ENCODE measurements around the gene CDAN1. TPM values are rescaled to one million over a fixed set of nuclear protein-coding genes. Genes with fewer than 3 reads are reported as not detected.

Gene CDAN1
- total RNA-seq, 2 donors from 2014 or later, result 3.5 to 6.1 TPM

- H3K9me3 ChIP-seq, result peaks cover 0 to 4% of the 10 kb centered on the region in 2 donors
- H3K27me3 ChIP-seq, result no peaks in the 10 kb centered on the region
- peaks cover 26% of the 10 kb centered on the region for H3K36me3 ChIP-seq
- no peaks in the 10 kb centered on the region for H3K4me1 ChIP-seq
- H3K4me3 ChIP-seq, result no peak overlapping the region
- no peak for TF ChIP-seq CTCF (IDR thresholded peaks at IDR 0.05)
- no peak for DNase-seq (ENCODE audit: low spot score)
- no peak overlapping the region for H3K27ac ChIP-seq
Measured at GRCh38 chr15:42750306-42750705, 13.4 kb upstream of the CDAN1 start.

GRCh38 chr15:42749266-42749665 is 12.3 kb upstream of the CDAN1 start:
- Histone ChIP-seq H3K9me3 (peaks cover 0 to 4% of the 10 kb centered on the region in 2 donors), H3K27ac (no peak overlapping the region), H3K36me3 (peaks cover 27% of the 10 kb centered on the region), H3K27me3 (no peaks in the 10 kb centered on the region), H3K4me1 (no peaks in the 10 kb centered on the region), H3K4me3 (no peak overlapping the region)
- DNase-seq (ENCODE audit: low spot score), result no peak
- TF ChIP-seq CTCF (IDR thresholded peaks at IDR 0.05), result no peak

GRCh38 chr15:42744195-42744594 is 7.3 kb upstream of the CDAN1 start:
- Histone ChIP-seq H3K9me3 (no peaks in the 10 kb centered on the region), H3K4me3 (no peak overlapping the region), H3K27ac (no peak overlapping the region), H3K36me3 (peaks cover 7% of the 10 kb centered on the region), H3K4me1 (no peaks in the 10 kb centered on the region), H3K27me3 (no peaks in the 10 kb centered on the region)
- TF ChIP-seq CTCF (IDR thresholded peaks at IDR 0.05), result no peak
- no peak for DNase-seq (ENCODE audit: low spot score)

GRCh38 chr15:42742149-42742548 is 5.2 kb upstream of the CDAN1 start:
- no peak for TF ChIP-seq CTCF (IDR thresholded peaks at IDR 0.05)
- H3K4me3 ChIP-seq, result no peak overlapping the region

GRCh38 chr15:42741710-42742109 is 4.8 kb upstream of the CDAN1 start:
- Histone ChIP-seq H3K4me1 (peaks cover 0 to 6% of the 10 kb centered on the region in 2 donors), H3K27me3 (no peaks in the 10 kb centered on the region), H3K27ac (no peak overlapping the region), H3K36me3 (peaks cover 7% of the 10 kb centered on the region), H3K4me3 (no peak overlapping the region), H3K9me3 (no peaks in the 10 kb centered on the region)
- no peak for DNase-seq (ENCODE audit: low spot score)
- TF ChIP-seq CTCF (IDR thresholded peaks at IDR 0.05), result no peak

More at GRCh38 chr15:42742149-42742548, 5.2 kb upstream of the CDAN1 start:
- Histone ChIP-seq H3K4me1 (peaks cover 0 to 5% of the 10 kb centered on the region in 2 donors), H3K27ac (peak overlapping the region in 1 of 2 donors; percentile 11), H3K36me3 (peaks cover 7% of the 10 kb centered on the region), H3K9me3 (no peaks in the 10 kb centered on the region), H3K27me3 (no peaks in the 10 kb centered on the region)
- no peak for DNase-seq (ENCODE audit: low spot score)
